ENCODE measurements around the gene SYTL1.

The SYTL1 gene

GRCh38 chr1:27357281-27358037, 15.6 kb downstream of the SYTL1 start:
- no peaks in the 10 kb centered on the region for H3K79me2 ChIP-seq (ENCODE audit: control insufficient read depth, insufficient read depth, low read length)
- no peak overlapping the region for H3K18ac ChIP-seq (ENCODE audit: low read length)
- H3K4me2 ChIP-seq (ENCODE audit: low read length): peak overlapping the region; percentile 6
- peak overlapping the region; percentile 71 for H3K56ac ChIP-seq (ENCODE audit: low read length)
- H4K8ac ChIP-seq (ENCODE audit: low read depth, low read length): no peak overlapping the region
- no peak overlapping the region for H3K4me3 ChIP-seq (ENCODE audit: low read length)
- no peaks in the 10 kb centered on the region for H3K79me1 ChIP-seq (ENCODE audit: low read length)
- H3K4me1 ChIP-seq (ENCODE audit: control insufficient read depth, low read depth, low read length): peaks cover 6% of the 10 kb centered on the region
- no peak overlapping the region for H3K27ac ChIP-seq (ENCODE audit: low read depth, low read length)
- H2AK5ac ChIP-seq (ENCODE audit: low read length): no peak overlapping the region
- H3K36me3 ChIP-seq (ENCODE audit: control insufficient read depth, insufficient read depth, low read length): no peaks in the 10 kb centered on the region
- no peak overlapping the region for H4K5ac ChIP-seq (ENCODE audit: low read length)
- WGBS (ENCODE audit: extremely low coverage, insufficient coverage, low lambda C conversion rate): no CpG with 5 or more reads among the region's 40 CpGs
- no peak overlapping the region for H2BK120ac ChIP-seq (ENCODE audit: low read depth, low read length)
- H3K27me3 ChIP-seq (ENCODE audit: insufficient read depth, low read length, poor library complexity): no peaks in the 10 kb centered on the region
- DNase-seq: peak; percentile 85
- H3K9ac ChIP-seq (ENCODE audit: low read length): peak overlapping the region; percentile 52
- H2BK15ac ChIP-seq (replicated peaks; ENCODE audit: low read depth): no peak overlapping the region
- H3K23ac ChIP-seq (ENCODE audit: low read length): no peak overlapping the region
- no peak overlapping the region for H3K4ac ChIP-seq (ENCODE audit: low read depth, low read length)
- H2BK5ac ChIP-seq (ENCODE audit: low read length): no peak overlapping the region

GRCh38 chr1:27358038-27358927, 16.5 kb downstream of the SYTL1 start:
- Histone ChIP-seq H4K5ac (ENCODE audit: low read length) (no peak overlapping the region), H3K27ac (ENCODE audit: low read depth, low read length) (no peak overlapping the region), H2AK5ac (ENCODE audit: low read length) (no peak overlapping the region), H3K56ac (ENCODE audit: low read length) (no peak overlapping the region), H3K27me3 (ENCODE audit: insufficient read depth, low read length, poor library complexity) (no peaks in the 10 kb centered on the region), H2BK120ac (ENCODE audit: low read depth, low read length) (no peak overlapping the region), H3K79me1 (ENCODE audit: low read length) (no peaks in the 10 kb centered on the region), H3K18ac (ENCODE audit: low read length) (no peak overlapping the region), H3K4ac (ENCODE audit: low read depth, low read length) (no peak overlapping the region), H3K79me2 (ENCODE audit: control insufficient read depth, insufficient read depth, low read length) (no peaks in the 10 kb centered on the region), H3K9ac (ENCODE audit: low read length) (no peak overlapping the region), H2BK5ac (ENCODE audit: low read length) (no peak overlapping the region), H3K4me1 (ENCODE audit: control insufficient read depth, low read depth, low read length) (peaks cover 6% of the 10 kb centered on the region), H3K23ac (ENCODE audit: low read length) (no peak overlapping the region), H2BK15ac (replicated peaks; ENCODE audit: low read depth) (no peak overlapping the region), H3K4me2 (ENCODE audit: low read length) (no peak overlapping the region), H3K36me3 (ENCODE audit: control insufficient read depth, insufficient read depth, low read length) (no peaks in the 10 kb centered on the region), H4K8ac (ENCODE audit: low read depth, low read length) (no peak overlapping the region), H3K4me3 (ENCODE audit: low read length) (no peak overlapping the region)
- no CpG with 5 or more reads among the region's 21 CpGs for WGBS (ENCODE audit: extremely low coverage, insufficient coverage, low lambda C conversion rate)
- no peak for DNase-seq

DNA sequence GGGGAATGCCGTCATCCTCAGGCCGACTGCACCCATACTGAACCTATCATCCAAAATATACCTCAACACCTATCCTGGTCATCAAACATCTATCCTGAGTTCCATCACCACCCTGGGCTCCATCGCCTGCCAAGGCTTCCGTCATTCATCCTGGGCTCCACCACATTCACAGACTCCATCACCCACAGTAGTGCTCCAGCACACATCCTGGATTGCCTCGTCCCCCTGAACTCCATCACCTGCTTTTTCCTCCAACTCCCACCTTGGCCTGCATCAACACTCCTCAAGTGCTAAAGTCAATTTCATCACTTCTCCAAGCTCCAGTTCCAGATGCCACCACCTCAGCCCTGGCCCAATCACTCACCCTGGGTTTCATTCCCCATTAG, 17.1 kb downstream of the SYTL1 start:
- Histone ChIP-seq H4K8ac (ENCODE audit: low read depth, low read length) (no peak overlapping the region), H3K18ac (ENCODE audit: low read length) (no peak overlapping the region), H3K4me1 (ENCODE audit: control insufficient read depth, low read depth, low read length) (peaks cover 6% of the 10 kb centered on the region), H3K4me2 (ENCODE audit: low read length) (no peak overlapping the region), H3K27me3 (ENCODE audit: insufficient read depth, low read length, poor library complexity) (no peaks in the 10 kb centered on the region), H3K56ac (ENCODE audit: low read length) (no peak overlapping the region), H3K27ac (ENCODE audit: low read depth, low read length) (no peak overlapping the region), H3K4me3 (ENCODE audit: low read length) (no peak overlapping the region), H4K5ac (ENCODE audit: low read length) (no peak overlapping the region), H3K9ac (ENCODE audit: low read length) (no peak overlapping the region), H2BK5ac (ENCODE audit: low read length) (no peak overlapping the region), H3K23ac (ENCODE audit: low read length) (no peak overlapping the region), H3K36me3 (ENCODE audit: control insufficient read depth, insufficient read depth, low read length) (no peaks in the 10 kb centered on the region), H3K79me1 (ENCODE audit: low read length) (no peaks in the 10 kb centered on the region), H2BK15ac (replicated peaks; ENCODE audit: low read depth) (no peak overlapping the region), H2BK120ac (ENCODE audit: low read depth, low read length) (no peak overlapping the region), H2AK5ac (ENCODE audit: low read length) (no peak overlapping the region), H3K79me2 (ENCODE audit: control insufficient read depth, insufficient read depth, low read length) (no peaks in the 10 kb centered on the region), H3K4ac (ENCODE audit: low read depth, low read length) (no peak overlapping the region)
- WGBS (ENCODE audit: extremely low coverage, insufficient coverage, low lambda C conversion rate): no CpG with 5 or more reads among the region's 5 CpGs
- DNase-seq: no peak

DNA sequence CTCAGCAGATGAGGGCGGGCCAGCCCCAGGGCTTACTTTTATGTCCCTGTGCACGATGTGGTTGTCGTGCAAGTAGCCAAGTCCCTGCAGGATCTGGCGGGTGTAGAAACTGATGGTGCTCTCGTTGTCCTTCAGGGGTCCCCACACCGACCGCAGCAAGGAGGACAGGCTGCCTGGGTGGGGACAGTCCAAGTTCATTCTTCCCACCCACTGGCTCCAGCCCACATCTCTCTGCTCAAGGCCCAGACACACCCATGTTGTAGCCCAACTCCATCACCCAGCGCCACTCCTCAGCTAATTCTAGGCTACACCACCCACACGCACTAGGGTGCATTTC, 18.0 kb downstream of the SYTL1 start:
- Histone ChIP-seq H3K9ac (ENCODE audit: low read length) (peak overlapping the region; percentile 11), H3K18ac (ENCODE audit: low read length) (no peak overlapping the region), H4K8ac (ENCODE audit: low read depth, low read length) (no peak overlapping the region), H2AK5ac (ENCODE audit: low read length) (no peak overlapping the region), H2BK15ac (replicated peaks; ENCODE audit: low read depth) (no peak overlapping the region), H3K23ac (ENCODE audit: low read length) (no peak overlapping the region), H3K4me2 (ENCODE audit: low read length) (peak overlapping the region; percentile 49), H3K27ac (ENCODE audit: low read depth, low read length) (no peak overlapping the region), H3K56ac (ENCODE audit: low read length) (peak overlapping the region; percentile 37), H3K36me3 (ENCODE audit: control insufficient read depth, insufficient read depth, low read length) (no peaks in the 10 kb centered on the region), H4K5ac (ENCODE audit: low read length) (no peak overlapping the region), H3K4me1 (ENCODE audit: control insufficient read depth, low read depth, low read length) (peaks cover 6% of the 10 kb centered on the region), H3K27me3 (ENCODE audit: insufficient read depth, low read length, poor library complexity) (no peaks in the 10 kb centered on the region), H3K79me1 (ENCODE audit: low read length) (no peaks in the 10 kb centered on the region), H2BK120ac (ENCODE audit: low read depth, low read length) (no peak overlapping the region), H3K4ac (ENCODE audit: low read depth, low read length) (no peak overlapping the region), H3K79me2 (ENCODE audit: control insufficient read depth, insufficient read depth, low read length) (no peaks in the 10 kb centered on the region), H3K4me3 (ENCODE audit: low read length) (no peak overlapping the region), H2BK5ac (ENCODE audit: low read length) (no peak overlapping the region)
- no CpG with 5 or more reads among the region's 9 CpGs for WGBS (ENCODE audit: extremely low coverage, insufficient coverage, low lambda C conversion rate)
- DNase-seq: no peak

- H3K56ac ChIP-seq (ENCODE audit: low read length): peak overlapping the region; percentile 94
- H3K4ac ChIP-seq (ENCODE audit: low read depth, low read length): no peak overlapping the region
- H3K4me2 ChIP-seq (ENCODE audit: low read length): peak overlapping the region; percentile 68
- H3K9ac ChIP-seq (ENCODE audit: low read length): peak overlapping the region; percentile 67
- H3K4me1 ChIP-seq (ENCODE audit: control insufficient read depth, low read depth, low read length): peaks cover 9% of the 10 kb centered on the region
- no peaks in the 10 kb centered on the region for H3K36me3 ChIP-seq (ENCODE audit: control insufficient read depth, insufficient read depth, low read length)
- no peaks in the 10 kb centered on the region for H3K27me3 ChIP-seq (ENCODE audit: insufficient read depth, low read length, poor library complexity)
- no peak overlapping the region for H2BK120ac ChIP-seq (ENCODE audit: low read depth, low read length)
- WGBS (ENCODE audit: extremely low coverage, insufficient coverage, low lambda C conversion rate): no CpG with 5 or more reads among the region's 71 CpGs
- DNase-seq: peak; percentile 32
- no peaks in the 10 kb centered on the region for H3K79me1 ChIP-seq (ENCODE audit: low read length)
- H3K4me3 ChIP-seq (ENCODE audit: low read length): peak overlapping the region; percentile 24
- no peak overlapping the region for H2AK5ac ChIP-seq (ENCODE audit: low read length)
- H4K5ac ChIP-seq (ENCODE audit: low read length): no peak overlapping the region
- no peak overlapping the region for H3K18ac ChIP-seq (ENCODE audit: low read length)
- H3K27ac ChIP-seq (ENCODE audit: low read depth, low read length): no peak overlapping the region
- H3K23ac ChIP-seq (ENCODE audit: low read length): no peak overlapping the region
- no peak overlapping the region for H4K8ac ChIP-seq (ENCODE audit: low read depth, low read length)
- H3K79me2 ChIP-seq (ENCODE audit: control insufficient read depth, insufficient read depth, low read length): no peaks in the 10 kb centered on the region
- H2BK5ac ChIP-seq (ENCODE audit: low read length): no peak overlapping the region
- no peak overlapping the region for H2BK15ac ChIP-seq (replicated peaks; ENCODE audit: low read depth)
Observed at GRCh38 chr1:27360159-27361043, 18.6 kb downstream of the SYTL1 start.

Data from mesendoderm (in vitro differentiated cells).